ENCODE results near the gene HID1.
A peak's percentile ranks its signal among the peaks of the same experiment; 100 is the strongest.

HID1 gene

GRCh38 chr17:74950207-74950606 lies 22.4 kb downstream of the HID1 start:
- DNase-seq, result no peak

- no peak for DNase-seq
Measured at GRCh38 chr17:74949455-74950115, 23.0 kb downstream of the HID1 start.

- no peak for DNase-seq
Measured at GRCh38 chr17:74947041-74947754, 25.4 kb downstream of the HID1 start.

- DNase-seq, result no peak
Measured at GRCh38 chr17:74946641-74947040, 25.9 kb downstream of the HID1 start.

- DNase-seq, result no peak
Measured at GRCh38 chr17:74945543-74945942, 27.0 kb downstream of the HID1 start.

- DNase-seq, result no peak
Measured at GRCh38 chr17:74943808-74944522, 28.6 kb downstream of the HID1 start.

GRCh38 chr17:74941128-74941725 lies 31.3 kb downstream of the HID1 start:
- no peak for DNase-seq

GRCh38 chr17:74939534-74939933 lies 33.0 kb downstream of the HID1 start:
- no peak for DNase-seq

GRCh38 chr17:74938194-74938950 lies 34.2 kb downstream of the HID1 start:
- DNase-seq, result no peak

GRCh38 chr17:74937064-74938051 lies 35.2 kb downstream of the HID1 start:
- DNase-seq, result no peak

GRCh38 chr17:74936470-74936799 lies 36.1 kb downstream of the HID1 start:
- DNase-seq, result no peak

GRCh38 chr17:74935585-74936469 lies 36.7 kb downstream of the HID1 start, which contains the start of gene OTOP3:
Gene OTOP3 (plus strand): TSS chr17:74935898. CDS start chr17:74935922, 24 bp downstream.
- no peak for DNase-seq

GRCh38 chr17:74935048-74935447 lies 37.5 kb downstream of the HID1 start:
- DNase-seq, result no peak

GRCh38 chr17:74930535-74931036 lies 42.0 kb downstream of the HID1 start:
- no peak for DNase-seq

GRCh38 chr17:74928786-74929185 lies 43.8 kb downstream of the HID1 start:
- no peak for DNase-seq

- no peak for DNase-seq
Measured at GRCh38 chr17:74925242-74925641, 47.3 kb downstream of the HID1 start.

GRCh38 chr17:74924250-74924948 lies 48.2 kb downstream of the HID1 start, which contains the start of gene OTOP2:
Gene OTOP2 (plus strand): TSS chr17:74924273. CDS start chr17:74924633, 360 bp downstream.
- DNase-seq, result peak in 4 of 56 donors; percentile 8 to 23 (median 11)

All from nucleus accumbens (tissue), 56 donors.